Astrocyte of the cerebellum (primary cell): ENCODE results near the gene SPOCK1.

Experiments
- DNase-seq: peaks from one replicate; pipeline ENCODE4 v3.0.0-alpha.2; 2011; ENCODE audit warnings: low read depth
- H3K4me3 ChIP-seq: 2 replicates; pipeline ENCODE4 v1.5.1; 2011; ENCODE audit warnings: mild to moderate bottlenecking, low read depth, low read length, moderate library complexity
- CTCF ChIP-seq: IDR thresholded peaks from 2 replicates; pipeline ENCODE4 v1.5.1; 2012; ENCODE audit warnings: low read length, low read depth, moderate library complexity, mild to moderate bottlenecking; ENCODE audit errors: missing control alignments
- in situ Hi-C: cut with HindIII; loops from 2 replicates; pipeline ENCODE4 v1.10.0; 2017; ENCODE audit warnings: low sequenced_read_pairs

The SPOCK1 gene

GRCh38 chr5:137026296-137026695, 472.8 kb downstream of the SPOCK1 start:
- H3K4me3 ChIP-seq: no peak overlapping the region
- no peak for TF ChIP-seq CTCF
- no peak for DNase-seq
- in situ Hi-C loops: no loop called here

DNA sequence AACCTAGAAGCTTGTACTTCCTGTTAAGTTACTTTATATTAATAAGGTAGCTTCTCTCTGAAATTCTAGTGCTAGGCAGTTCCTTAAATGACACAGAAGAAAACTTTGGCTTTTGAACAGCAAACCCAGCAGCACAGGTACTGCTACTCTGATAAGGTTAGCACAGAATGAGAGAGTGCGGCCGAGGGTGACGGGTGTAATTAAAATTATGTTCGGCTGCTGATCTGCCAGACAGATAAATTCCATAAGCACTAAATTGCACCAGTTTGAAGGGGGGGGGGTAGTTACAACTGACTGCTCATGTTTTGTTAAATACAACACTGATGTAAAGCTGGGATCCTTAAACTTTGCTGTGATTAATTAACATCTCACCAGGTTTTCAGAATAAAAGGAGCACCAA, 475.1 kb downstream of the SPOCK1 start:
- DNase-seq: no peak
- H3K4me3 ChIP-seq: no peak overlapping the region
- in situ Hi-C loops: no loop called here
- no peak for TF ChIP-seq CTCF

DNA sequence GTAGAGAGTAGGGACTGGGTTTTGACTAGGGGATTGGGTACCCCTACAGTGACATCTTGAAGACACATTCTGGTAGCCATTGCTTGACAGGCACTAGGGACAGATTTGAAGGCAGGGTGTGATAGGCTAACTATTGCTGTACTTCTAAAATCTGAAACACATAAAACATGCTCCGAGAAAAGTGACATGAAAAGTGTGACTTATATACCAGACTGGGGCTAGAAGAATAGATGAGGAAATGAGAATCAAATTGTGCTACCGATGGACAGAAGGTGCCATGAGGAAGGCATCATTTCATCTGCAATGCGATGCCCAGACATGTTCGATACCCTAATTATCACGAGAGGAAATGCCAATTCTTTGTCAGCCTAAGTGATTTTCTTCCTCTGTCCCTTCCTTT, 475.8 kb downstream of the SPOCK1 start:
- in situ Hi-C loops: no loop called here
- no peak for TF ChIP-seq CTCF
- no peak for DNase-seq
- no peak overlapping the region for H3K4me3 ChIP-seq

DNA sequence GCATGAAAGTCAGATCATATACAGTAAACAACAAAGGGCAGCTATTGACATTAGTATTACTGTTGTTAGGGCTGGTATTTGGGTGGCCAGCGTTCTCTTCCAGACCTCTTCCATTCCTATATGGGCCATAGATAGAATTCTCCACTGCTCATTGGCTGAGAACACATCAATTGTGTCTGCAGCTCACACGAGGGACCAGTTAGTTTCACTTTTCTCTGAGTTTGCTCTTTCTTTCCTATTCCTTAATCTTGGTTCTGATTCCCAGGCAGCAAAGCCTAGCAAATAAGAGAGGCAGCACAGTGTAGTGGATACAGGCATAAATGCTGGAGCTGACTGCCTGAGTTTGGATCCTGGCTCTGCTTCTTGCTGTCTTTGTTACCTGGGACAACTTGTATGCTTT, 476.4 kb downstream of the SPOCK1 start:
- DNase-seq: no peak
- no peak overlapping the region for H3K4me3 ChIP-seq
- no peak for TF ChIP-seq CTCF
- in situ Hi-C loops: no loop called here

- peak; percentile 28 for DNase-seq
- in situ Hi-C loops: no loop called here
- no peak for TF ChIP-seq CTCF
Measured at GRCh38 chr5:137022043-137022442, 477.1 kb downstream of the SPOCK1 start.

DNA sequence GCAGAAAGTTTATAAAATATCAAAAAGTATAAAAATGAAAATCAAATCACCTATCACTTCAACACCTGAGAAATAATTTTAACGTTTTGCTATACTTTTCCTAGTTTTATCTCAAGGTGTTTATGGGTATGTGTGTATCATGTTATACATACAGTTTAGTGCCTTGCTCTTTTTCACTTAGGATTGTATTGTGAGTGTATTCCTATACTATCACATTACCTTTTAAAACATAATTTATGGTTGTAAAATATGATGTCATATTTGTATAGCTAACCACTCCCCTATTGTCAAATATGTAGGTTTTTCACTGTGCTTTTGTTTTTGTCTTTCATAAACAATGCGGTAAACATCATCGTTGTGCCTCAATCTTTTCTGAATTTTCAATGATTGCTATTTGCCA, 479.9 kb downstream of the SPOCK1 start:
- no peak overlapping the region for H3K4me3 ChIP-seq
- DNase-seq: no peak
- no peak for TF ChIP-seq CTCF
- in situ Hi-C loops: no loop called here

More at GRCh38 chr5:137022043-137022442, 477.1 kb downstream of the SPOCK1 start:
- H3K4me3 ChIP-seq: no peak overlapping the region

GRCh38 chr5:137016783-137017324, 482.3 kb downstream of the SPOCK1 start:
- DNase-seq: peak; percentile 26
- no peak overlapping the region for H3K4me3 ChIP-seq
- peak; percentile 32 for TF ChIP-seq CTCF
- in situ Hi-C loops: no loop called here
